BLaER1 treated with 17β-estradiol and CSF1 and Interleukin-3, amounts not matched to agents 10 nM and 100 nM (cell line): ENCODE results near the gene NEDD4L.

ENCODE experiments used
- H3K27ac ChIP-seq, 11 experiments: shearing (Covaris generic); formaldehyde crosslinking; 2 replicates each; pipeline ENCODE4 v1.8.1; 2022
- H3K27me3 ChIP-seq, 11 experiments: shearing (Covaris generic); formaldehyde crosslinking; 2 replicates each; pipeline ENCODE4 v1.8.1; 2022
- H3K36me3 ChIP-seq, 11 experiments: shearing (Covaris generic); formaldehyde crosslinking; 2 replicates each; pipeline ENCODE4 v1.8.1; 2022
- H3K4me1 ChIP-seq, 10 experiments: shearing (Covaris generic); formaldehyde crosslinking; 2 replicates each; pipeline ENCODE4 v1.8.1; 2022
- H3K4me2 ChIP-seq, 11 experiments: shearing (Covaris generic); formaldehyde crosslinking; 2 replicates each; pipeline ENCODE4 v1.8.1; 2022
- H3K4me3 ChIP-seq, 10 experiments: shearing (Covaris generic); formaldehyde crosslinking; 2 replicates each; pipeline ENCODE4 v1.8.1; 2022
- H3K9ac ChIP-seq, 11 experiments: shearing (Covaris generic); formaldehyde crosslinking; 2 replicates each; pipeline ENCODE4 v1.8.1; 2022
- H3K9me3 ChIP-seq, 11 experiments: shearing (Covaris generic); formaldehyde crosslinking; replicated peaks in 1 of 11; 2 replicates each; pipeline ENCODE4 v1.8.1; 2022
- H4K20me1 ChIP-seq, 11 experiments: shearing (Covaris generic); formaldehyde crosslinking; 2 replicates each; pipeline ENCODE4 v1.8.1; 2022
- Cebpa-rat ChIP-seq, 11 experiments: shearing (Covaris generic); IDR thresholded peaks; 2 replicates each; pipeline ENCODE4 v1.8.1; 2022

The NEDD4L gene

GRCh38 chr18:58290116-58290695, 246.2 kb downstream of the NEDD4L start:
- Histone ChIP-seq H3K27ac (no peak overlapping the region), H3K4me3 (no peak overlapping the region), H3K9ac (no peak overlapping the region), H4K20me1 (0 out of 22 replicates have a peak, but pooled peaks cover 0 to 6% (median 0%) of the 10 kb centered on the region in 11 experiments), H3K9me3 (no peaks in the 10 kb centered on the region), H3K36me3 (peaks cover 0 to 5% (median 0%) of the 10 kb centered on the region in 11 experiments; a peak in 1 of 22 replicates), H3K4me1 (peaks cover 9 to 15% (median 10%) of the 10 kb centered on the region in 10 experiments; a peak in 15 of 20 replicates), H3K27me3 (no peaks in the 10 kb centered on the region), H3K4me2 (no peak overlapping the region)
- no peak for TF ChIP-seq Cebpa-rat (IDR thresholded peaks at IDR 0.05)

- Histone ChIP-seq H3K4me2 (no peak overlapping the region), H3K4me1 (peaks cover 9 to 15% (median 10%) of the 10 kb centered on the region in 10 experiments; a peak in 15 of 20 replicates), H3K9me3 (no peaks in the 10 kb centered on the region), H3K4me3 (no peak overlapping the region), H3K27ac (no peak overlapping the region), H3K27me3 (no peaks in the 10 kb centered on the region), H3K9ac (no peak overlapping the region), H4K20me1 (0 out of 22 replicates have a peak, but pooled peaks cover 0 to 6% (median 0%) of the 10 kb centered on the region in 11 experiments), H3K36me3 (peaks cover 0 to 5% (median 0%) of the 10 kb centered on the region in 11 experiments; a peak in 2 of 22 replicates)
- no peak for TF ChIP-seq Cebpa-rat (IDR thresholded peaks at IDR 0.05)
Measured at GRCh38 chr18:58291131-58291530, 247.1 kb downstream of the NEDD4L start.

- H3K9me3 ChIP-seq: no peaks in the 10 kb centered on the region
- no peaks in the 10 kb centered on the region for H3K27me3 ChIP-seq
- H3K4me3 ChIP-seq: no peak overlapping the region
- no peak for TF ChIP-seq Cebpa-rat (IDR thresholded peaks at IDR 0.05)
- H3K9ac ChIP-seq: no peak overlapping the region
- H3K27ac ChIP-seq: no peak overlapping the region
- no peak overlapping the region for H3K4me2 ChIP-seq
- peaks cover 4 to 15% (median 5%) of the 10 kb centered on the region in 10 experiments; a peak in 15 of 20 replicates for H3K4me1 ChIP-seq
- H4K20me1 ChIP-seq: no peaks in the 10 kb centered on the region
- peaks cover 0 to 5% (median 0%) of the 10 kb centered on the region in 11 experiments; a peak in 2 of 22 replicates for H3K36me3 ChIP-seq
Measured at GRCh38 chr18:58292638-58293037, 248.6 kb downstream of the NEDD4L start.

- H3K4me2 ChIP-seq: no peak overlapping the region
- H3K36me3 ChIP-seq: no peaks in the 10 kb centered on the region; a peak in 1 of 22 replicates
- no peaks in the 10 kb centered on the region; a peak in 1 of 22 replicates for H4K20me1 ChIP-seq
- H3K9me3 ChIP-seq: no peaks in the 10 kb centered on the region
- TF ChIP-seq Cebpa-rat (IDR thresholded peaks at IDR 0.05): no peak
- no peaks in the 10 kb centered on the region for H3K27me3 ChIP-seq
- no peak overlapping the region for H3K9ac ChIP-seq
- no peak overlapping the region for H3K4me3 ChIP-seq
- H3K4me1 ChIP-seq: peaks cover 0 to 13% (median 3%) of the 10 kb centered on the region in 10 experiments; a peak in 8 of 20 replicates
- H3K27ac ChIP-seq: no peak overlapping the region
Measured at GRCh38 chr18:58297198-58297597, 253.2 kb downstream of the NEDD4L start.

- Histone ChIP-seq H3K4me3 (no peak overlapping the region), H3K27ac (no peak overlapping the region), H3K9me3 (peaks cover 0 to 2% (median 0%) of the 10 kb centered on the region in 11 experiments; a peak in 1 of 22 replicates), H3K27me3 (peaks cover 0 to 5% (median 0%) of the 10 kb centered on the region in 11 experiments; a peak in 1 of 22 replicates), H4K20me1 (peaks cover 0 to 5% (median 0%) of the 10 kb centered on the region in 11 experiments; a peak in 1 of 22 replicates), H3K4me1 (peaks cover 0 to 18% (median 5%) of the 10 kb centered on the region in 10 experiments; a peak in 11 of 20 replicates), H3K4me2 (peak overlapping the region in 7 of 11 experiments; percentile 5 to 46 (median 11); a peak in 3 of 22 replicates), H3K9ac (no peak overlapping the region), H3K36me3 (no peaks in the 10 kb centered on the region; a peak in 1 of 22 replicates)
- TF ChIP-seq Cebpa-rat (IDR thresholded peaks at IDR 0.05): no peak
Measured at GRCh38 chr18:58298251-58299134, 254.5 kb downstream of the NEDD4L start.

GRCh38 chr18:58299135-58299473, 255.1 kb downstream of the NEDD4L start:
- Histone ChIP-seq H3K27me3 (peaks cover 0 to 5% (median 0%) of the 10 kb centered on the region in 11 experiments; a peak in 1 of 22 replicates), H3K9me3 (peaks cover 0 to 8% (median 4%) of the 10 kb centered on the region in 11 experiments; a peak in 7 of 22 replicates), H3K4me2 (peak overlapping the region in 7 of 11 experiments; percentile 5 to 46 (median 11); a peak in 8 of 22 replicates), H3K27ac (no peak overlapping the region), H3K4me1 (peaks cover 0 to 19% (median 6%) of the 10 kb centered on the region in 10 experiments; a peak in 11 of 20 replicates), H3K36me3 (no peaks in the 10 kb centered on the region; a peak in 1 of 22 replicates), H4K20me1 (peaks cover 0 to 5% (median 0%) of the 10 kb centered on the region in 11 experiments; a peak in 1 of 22 replicates), H3K4me3 (no peak overlapping the region), H3K9ac (no peak overlapping the region)
- no peak for TF ChIP-seq Cebpa-rat (IDR thresholded peaks at IDR 0.05)

- Histone ChIP-seq H3K4me2 (peak overlapping the region in 5 of 11 experiments; percentile 8 to 46 (median 17); a peak in 5 of 22 replicates), H4K20me1 (peaks cover 0 to 5% (median 0%) of the 10 kb centered on the region in 11 experiments; a peak in 1 of 22 replicates), H3K27me3 (peaks cover 0 to 5% (median 0%) of the 10 kb centered on the region in 11 experiments; a peak in 1 of 22 replicates), H3K4me3 (no peak overlapping the region), H3K9me3 (peaks cover 4 to 17% (median 12%) of the 10 kb centered on the region in 11 experiments), H3K27ac (no peak overlapping the region), H3K4me1 (peaks cover 0 to 19% (median 6%) of the 10 kb centered on the region in 10 experiments; a peak in 11 of 20 replicates), H3K36me3 (peaks cover 0 to 5% (median under 1%) of the 10 kb centered on the region in 11 experiments; a peak in 5 of 22 replicates), H3K9ac (no peak overlapping the region)
- no peak for TF ChIP-seq Cebpa-rat (IDR thresholded peaks at IDR 0.05)
Measured at GRCh38 chr18:58299936-58300335, 255.9 kb downstream of the NEDD4L start.

- Histone ChIP-seq H3K4me1 (peaks cover 0 to 19% (median 6%) of the 10 kb centered on the region in 10 experiments; a peak in 11 of 20 replicates), H4K20me1 (peaks cover 0 to 5% (median 0%) of the 10 kb centered on the region in 11 experiments; a peak in 1 of 22 replicates), H3K4me3 (no peak overlapping the region), H3K36me3 (peaks cover 0 to 10% (median 6%) of the 10 kb centered on the region in 11 experiments; a peak in 5 of 22 replicates), H3K27me3 (peaks cover 0 to 5% (median 0%) of the 10 kb centered on the region in 11 experiments; a peak in 1 of 22 replicates), H3K27ac (no peak overlapping the region), H3K9me3 (peaks cover 13 to 26% (median 21%) of the 10 kb centered on the region in 11 experiments), H3K9ac (no peak overlapping the region), H3K4me2 (no peak overlapping the region)
- TF ChIP-seq Cebpa-rat (IDR thresholded peaks at IDR 0.05): no peak
Measured at GRCh38 chr18:58300867-58301266, 256.8 kb downstream of the NEDD4L start.
